Amygdala (tissue), 56 donors: ENCODE measurements around the gene SLCO3A1.
"Not testable (repeated sequence)": the region's sequence is repeated elsewhere in the genome, so short reads cannot be mapped to it uniquely, and the experiment has no call there.

ENCODE experiments used
- DNase-seq, 56 donors: peaks; one replicate each; lab custom pipeline; 2025; lab: John Stamatoyannopoulos, UW

SLCO3A1 gene

DNA sequence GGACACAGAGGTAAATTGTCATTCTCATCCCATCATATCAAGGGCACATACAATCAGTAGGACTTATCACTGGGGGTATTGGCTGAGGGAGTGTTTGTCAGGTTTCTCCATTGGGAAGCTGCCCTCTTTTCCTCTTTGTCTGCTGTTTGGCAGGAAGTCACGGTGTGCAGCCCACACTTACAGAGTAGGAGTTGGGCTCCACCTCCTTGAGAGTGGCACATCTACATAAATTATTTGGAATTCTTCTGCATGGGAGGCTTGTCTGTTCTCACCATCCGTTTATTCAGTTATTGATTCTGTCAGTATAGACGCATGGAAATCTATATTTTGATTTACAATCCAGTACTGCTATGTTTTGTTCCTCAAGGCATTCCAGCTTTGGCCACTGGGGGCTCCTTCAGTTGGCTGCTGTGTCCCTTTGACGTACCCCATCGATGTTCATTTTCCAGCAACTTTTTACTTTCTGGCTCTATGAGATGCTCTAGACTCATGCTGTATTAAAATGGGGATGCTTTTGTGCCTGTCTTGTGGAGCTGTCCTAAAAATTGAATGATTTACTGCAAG is 200.3 kb downstream of the SLCO3A1 start:
- DNase-seq, result no peak

DNA sequence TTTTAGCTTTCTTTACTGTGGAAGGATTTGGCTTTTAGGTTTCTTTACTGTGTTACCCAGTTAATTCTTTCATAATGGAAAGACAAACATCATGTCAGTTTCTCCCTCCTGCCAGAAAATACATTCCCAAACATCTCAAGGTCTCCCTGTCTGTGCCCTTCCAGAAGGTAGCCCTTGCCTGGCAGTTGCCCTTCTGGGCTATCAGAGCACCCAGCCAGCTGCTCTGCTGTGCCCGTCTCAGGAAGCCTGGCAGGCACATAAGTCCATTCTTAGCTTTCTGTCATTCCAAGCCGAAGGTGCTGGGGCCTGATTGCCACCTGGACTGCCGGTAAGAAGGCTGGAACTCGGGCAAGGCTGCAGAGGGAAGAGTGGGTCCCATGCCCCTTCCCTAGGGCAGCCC is 203.4 kb downstream of the SLCO3A1 start:
- DNase-seq, result no peak

DNA sequence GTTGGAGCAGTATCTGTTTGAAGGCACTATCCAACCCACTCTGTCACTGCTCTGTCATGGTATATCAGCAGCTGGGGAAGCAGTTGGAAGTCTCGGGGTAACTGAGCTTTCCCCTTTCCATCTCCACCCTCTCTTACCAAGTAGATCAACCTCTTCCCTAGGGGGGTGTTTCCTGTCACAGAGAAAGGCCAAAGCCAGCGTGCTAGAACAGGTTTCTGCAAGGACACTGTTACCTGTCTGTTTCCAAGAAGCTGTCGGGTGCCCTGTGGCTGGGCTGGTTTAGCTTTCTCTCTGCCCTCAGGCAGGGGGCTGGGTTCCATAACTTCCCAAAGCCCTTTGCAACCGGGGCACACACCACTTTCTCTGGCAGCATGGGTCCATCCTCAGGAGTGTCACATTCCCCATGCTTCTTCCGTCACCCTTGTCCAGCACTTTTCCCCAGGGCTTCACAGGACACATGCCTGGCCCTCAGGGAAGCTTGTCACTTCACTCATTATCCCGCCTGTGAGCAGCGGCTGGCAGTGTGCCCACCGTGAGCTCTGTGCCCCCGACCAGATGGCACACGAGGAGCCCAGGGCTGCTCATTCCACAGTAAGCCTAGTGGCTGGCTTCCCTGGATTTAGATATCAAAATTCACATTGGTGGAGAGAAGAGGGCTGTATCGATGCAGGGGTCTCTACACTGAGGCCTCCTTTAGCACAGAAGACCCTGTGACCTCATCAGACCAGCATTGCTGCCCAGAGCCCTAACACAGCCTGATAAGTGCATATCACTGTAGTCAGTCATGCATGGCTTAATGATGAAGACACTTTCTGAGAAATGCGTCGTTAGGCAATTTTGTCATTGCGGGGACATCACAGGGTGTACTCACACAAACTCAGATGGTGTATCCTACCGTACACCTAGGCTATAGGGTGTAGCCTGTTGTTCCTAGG is 205.8 kb downstream of the SLCO3A1 start:
- no peak for DNase-seq

DNA sequence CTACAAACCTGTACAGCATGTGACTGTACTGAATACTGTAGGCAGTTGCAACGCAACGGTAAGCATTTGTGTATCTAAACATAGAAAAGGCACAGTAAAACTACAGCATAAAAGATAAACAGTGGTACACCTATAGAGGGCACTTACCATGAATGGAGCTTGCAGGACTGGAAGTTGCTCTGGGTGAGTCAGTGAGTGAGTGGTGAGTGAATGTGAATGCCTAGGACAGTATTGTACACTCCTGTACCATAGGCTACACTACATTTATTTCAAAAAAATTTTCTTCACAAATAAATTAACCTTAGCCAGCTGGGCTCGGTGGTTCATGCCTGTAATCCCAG is 206.4 kb downstream of the SLCO3A1 start:
- DNase-seq, result not testable (repeated sequence)

DNA sequence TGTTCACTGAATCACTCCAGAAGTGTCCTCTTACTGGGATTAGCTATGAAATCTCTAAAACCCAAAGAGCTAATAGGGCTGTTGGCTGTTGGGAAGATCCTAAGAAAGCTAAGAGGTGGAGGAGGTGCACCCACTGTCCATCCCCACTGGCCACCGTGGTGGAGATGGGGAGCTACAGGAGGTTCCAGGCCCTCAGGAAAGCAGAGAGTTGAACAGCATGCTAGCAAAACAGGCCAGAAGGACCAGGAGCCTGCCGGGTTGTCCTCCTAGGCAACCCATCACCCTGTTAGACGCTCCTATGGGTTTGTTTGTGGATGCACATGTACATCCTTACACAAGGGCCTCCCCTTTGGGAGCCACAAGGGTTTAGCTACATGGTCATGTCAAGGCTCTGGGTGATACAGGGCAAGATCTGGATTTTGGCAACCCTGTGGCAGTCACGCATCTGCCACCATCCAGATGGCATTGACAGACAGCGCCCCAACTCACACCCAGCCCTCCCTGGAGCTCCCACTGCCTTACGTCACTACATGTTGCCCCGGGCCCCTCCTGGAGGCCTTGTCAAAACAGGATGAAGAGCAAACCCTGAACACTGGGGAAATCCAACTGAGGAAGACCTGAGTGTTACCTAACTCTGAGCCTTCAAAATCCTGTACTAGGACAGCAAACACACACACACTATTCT is 208.1 kb downstream of the SLCO3A1 start:
- DNase-seq, result no peak

DNA sequence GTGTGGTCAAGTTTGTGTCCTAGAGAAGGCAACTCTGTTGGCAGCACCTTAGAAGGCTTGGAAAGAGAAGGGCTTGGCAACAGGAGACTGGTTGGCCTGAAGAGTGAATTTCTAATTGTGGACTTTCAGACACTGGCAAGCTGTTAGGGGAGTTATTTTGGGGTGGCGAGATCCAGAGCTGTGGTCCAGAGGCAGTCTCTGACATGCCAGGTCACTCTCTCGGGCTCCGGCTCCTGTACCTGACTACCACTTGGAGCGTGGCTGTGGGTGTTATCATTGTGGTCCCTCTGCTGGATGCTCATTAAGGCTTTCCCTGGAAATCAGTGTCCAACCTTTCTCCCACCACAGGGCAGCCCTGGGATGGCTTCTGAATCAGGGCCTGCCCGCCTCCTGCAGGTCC is 209.0 kb downstream of the SLCO3A1 start:
- DNase-seq, result no peak

DNA sequence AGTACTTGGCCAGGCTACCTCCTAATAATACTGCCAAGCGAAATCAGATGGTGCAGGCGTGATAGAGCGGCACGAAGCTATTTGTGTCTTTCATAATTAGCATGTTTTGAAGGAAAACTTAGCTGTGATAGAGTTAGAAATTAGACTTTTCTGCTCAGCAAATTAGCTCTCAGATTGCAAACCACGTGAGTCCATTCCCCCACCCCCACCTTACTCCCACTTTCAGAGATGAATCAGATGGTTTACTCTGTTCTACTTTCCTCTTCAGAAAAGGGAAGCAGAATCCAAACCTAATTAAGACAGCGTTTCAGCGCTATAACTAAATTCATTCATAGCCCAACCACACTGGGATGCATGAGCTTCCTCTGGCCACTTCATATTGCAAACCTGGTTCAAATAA is 214.6 kb downstream of the SLCO3A1 start:
- peak in 11 of 56 donors; percentile 12 to 69 (median 36) for DNase-seq

DNA sequence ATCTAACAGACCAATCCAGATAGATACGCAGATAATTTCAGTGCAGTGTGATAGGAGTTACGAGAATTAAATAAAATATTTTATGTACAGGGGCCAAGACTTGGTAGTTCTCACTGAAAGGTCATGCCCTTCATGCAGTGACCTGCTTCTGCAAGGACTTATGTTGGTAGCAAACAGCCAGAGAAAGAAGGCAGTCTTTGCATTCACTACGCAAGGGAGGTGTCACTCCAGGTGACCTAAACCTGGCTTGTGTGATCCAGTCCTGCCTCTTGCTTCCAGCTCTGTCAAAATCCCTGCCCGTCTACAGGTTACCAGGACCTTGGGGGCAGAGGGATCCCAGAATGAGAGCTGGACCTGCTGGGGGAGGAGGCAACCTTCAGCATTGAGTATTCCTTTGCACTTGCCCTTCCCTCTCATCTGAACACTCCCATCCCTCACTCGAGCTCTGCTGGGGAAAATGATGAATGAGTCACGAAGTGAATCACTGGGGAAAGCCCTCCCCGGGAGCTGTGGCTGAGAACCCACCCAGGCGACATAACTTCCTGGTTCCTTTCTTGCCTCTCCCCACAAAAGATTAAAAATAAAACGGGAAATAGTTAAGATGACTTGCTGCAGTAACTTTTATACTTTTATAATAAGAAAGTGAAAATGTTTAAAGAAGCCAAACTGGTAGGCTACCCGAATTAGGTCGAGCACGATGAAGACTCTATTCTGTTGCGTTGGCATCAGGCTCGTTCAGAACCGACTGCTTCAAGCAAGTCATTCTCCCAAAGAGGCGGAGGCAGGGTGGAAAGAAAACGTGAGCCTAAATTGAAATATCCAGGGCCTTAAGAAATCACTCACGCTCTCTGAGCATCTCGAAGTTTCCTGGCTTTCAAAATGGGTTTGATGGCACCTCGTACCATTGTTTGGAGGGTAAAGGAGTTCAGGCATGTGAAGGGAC is 216.1 kb downstream of the SLCO3A1 start:
- DNase-seq, result peak in 5 of 56 donors; percentile 7 to 56 (median 22)

DNA sequence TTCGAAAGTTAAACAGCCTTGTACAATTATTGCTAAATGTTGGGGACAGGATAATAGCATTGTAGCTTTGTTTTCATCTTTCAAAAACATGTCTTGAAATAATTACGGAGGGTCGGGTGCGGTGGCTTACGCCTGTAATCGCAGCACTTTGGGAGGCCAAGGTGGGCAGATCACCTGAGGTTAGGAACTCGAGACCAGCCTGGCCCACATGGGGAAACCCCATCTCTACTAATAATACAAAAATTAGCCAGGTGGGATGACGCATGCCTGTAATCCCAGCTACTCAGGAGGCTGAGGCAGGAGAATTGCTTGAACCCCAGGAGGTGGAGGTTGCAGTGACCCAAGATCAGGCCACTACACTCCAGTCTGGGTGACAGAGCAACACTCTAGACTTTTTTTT is 216.7 kb downstream of the SLCO3A1 start:
- not testable (repeated sequence) for DNase-seq

DNA sequence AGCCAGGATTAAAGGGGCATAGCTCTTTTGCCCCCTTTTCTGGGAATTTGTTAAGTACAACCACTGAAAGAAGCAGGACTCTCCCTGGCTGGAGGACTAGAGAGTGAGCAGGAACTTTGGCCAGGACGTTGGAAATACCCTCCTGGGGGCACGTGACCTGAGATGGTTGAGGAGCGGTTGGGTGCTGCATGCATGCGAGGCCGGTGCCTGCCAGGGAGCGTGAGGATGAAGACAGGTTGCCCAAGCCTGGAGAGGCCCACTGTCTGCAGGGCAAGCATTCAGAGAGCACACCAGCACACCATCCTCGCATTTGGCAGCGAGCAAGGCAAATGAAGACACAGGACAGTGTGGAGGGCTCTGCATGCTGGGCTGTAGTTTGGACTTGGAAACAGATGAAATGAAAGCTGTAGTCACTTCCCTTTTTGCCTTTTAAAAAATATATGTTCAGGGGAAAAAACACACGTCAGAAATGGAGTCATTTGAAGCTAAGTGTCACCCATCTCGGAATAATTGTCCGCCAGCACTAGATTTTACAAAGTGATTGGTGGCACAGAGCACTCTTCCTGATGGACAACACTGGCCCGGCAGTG is 217.6 kb downstream of the SLCO3A1 start:
- DNase-seq, result no peak

DNA sequence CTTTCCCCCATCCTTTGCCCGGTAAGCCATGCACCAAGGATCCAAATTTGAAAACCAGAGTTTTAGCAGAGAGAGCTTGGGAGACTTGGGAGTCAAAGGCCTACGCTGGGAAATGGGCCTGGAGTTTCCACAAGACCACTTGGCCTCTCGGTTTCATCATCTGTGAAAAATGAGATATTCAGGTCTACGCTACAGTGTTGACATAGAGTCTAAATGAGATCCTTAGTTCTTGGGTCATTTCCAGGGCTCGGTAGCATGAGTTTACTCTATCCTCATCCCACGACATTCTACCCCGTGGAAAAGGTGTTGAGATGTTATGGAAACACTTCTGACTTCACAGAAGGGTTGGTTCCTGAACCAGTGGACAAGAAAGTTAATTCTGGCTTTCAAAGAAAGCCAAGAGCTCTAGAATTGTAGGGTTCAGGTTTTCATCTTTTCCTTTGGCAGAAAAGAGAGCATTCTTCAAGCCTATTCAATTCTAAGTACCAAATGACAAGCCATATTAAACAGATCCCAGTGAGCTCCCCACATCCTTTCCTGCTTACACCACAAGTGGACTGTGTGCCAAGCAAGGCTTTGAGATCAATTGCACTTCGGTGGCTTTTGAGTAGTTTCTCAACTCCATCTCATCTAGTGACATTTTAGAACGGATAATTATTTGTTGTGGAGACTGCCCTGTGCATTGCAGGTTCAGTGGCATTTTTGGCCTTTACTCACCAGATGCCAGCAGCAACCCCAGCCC is 219.7 kb downstream of the SLCO3A1 start:
- no peak for DNase-seq

DNA sequence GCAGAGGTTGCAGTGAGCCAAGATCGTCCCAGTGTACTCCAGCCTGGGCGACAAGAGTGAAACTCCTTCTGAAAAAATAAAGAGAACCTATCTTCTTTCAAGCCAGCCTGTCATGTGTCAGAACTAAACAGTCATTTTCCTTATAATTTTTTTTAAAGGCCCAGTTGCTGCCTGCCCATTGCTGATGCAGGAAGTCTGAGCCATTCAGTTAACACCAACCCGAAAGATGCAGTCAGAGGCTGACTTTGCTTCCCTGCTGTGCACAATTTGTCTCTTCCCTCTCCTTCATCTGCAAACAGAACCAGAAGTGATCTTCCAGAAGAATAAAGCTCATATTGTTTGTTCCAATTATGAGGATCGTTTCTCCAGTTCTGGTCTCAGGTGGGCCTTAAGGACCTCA is 220.6 kb downstream of the SLCO3A1 start:
- no peak for DNase-seq

DNA sequence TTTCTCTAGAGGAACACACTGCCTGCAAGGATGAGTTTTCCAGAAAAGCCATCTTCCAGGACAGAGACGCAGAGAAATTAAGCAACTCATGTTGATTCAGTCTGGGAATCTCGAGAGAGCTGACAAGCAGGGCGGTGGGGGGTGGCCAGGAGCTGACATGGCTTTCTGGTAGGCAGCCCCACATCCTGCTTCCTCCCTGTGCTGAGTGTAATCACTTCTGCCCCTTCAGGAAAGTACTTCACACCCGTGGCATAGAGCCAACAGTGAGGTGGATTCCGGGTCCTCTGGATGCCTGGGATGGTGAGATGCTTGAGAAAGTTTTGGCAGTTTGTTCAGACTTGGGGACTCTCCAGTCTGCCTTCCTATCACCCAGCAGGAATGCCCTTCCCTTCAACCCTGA is 221.1 kb downstream of the SLCO3A1 start:
- DNase-seq, result no peak

DNA sequence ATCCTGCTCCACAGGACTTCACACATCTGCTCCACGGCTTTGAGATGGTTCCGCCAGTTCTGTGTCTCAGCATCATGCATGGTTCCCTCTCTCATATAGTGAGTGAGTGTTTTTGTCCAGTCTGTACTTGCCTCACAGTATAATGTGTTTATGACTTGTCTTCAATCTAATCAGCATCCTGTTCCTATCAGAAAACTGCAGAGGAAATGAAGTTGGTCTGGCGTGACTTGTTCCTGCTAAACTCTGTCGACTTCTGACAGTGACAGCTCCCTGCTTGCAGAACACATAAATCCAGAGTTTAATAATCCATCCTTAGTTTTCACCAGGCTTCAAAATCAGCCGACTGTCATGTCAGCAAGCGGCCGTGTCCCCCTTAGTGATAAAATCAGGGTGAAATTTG is 222.3 kb downstream of the SLCO3A1 start:
- DNase-seq, result no peak

DNA sequence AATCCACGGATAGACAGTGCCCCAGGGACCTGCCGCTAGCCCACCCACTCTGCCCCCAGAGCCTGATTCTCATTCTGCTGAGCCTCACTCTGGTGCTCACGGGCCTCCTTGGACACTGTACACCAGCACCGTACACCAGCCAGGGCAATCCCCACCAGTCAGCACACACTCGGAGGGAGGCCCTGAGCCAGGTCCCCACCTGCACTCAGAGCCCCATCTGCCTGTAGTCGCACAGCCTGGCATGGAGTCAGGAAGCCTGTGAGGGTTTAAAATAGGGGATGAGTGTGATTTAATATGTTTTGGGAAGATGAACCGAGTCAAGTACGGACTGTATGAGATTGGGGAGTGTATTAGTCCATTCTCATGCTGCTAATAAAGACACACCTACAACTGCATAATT is 223.0 kb downstream of the SLCO3A1 start:
- DNase-seq, result no peak

DNA sequence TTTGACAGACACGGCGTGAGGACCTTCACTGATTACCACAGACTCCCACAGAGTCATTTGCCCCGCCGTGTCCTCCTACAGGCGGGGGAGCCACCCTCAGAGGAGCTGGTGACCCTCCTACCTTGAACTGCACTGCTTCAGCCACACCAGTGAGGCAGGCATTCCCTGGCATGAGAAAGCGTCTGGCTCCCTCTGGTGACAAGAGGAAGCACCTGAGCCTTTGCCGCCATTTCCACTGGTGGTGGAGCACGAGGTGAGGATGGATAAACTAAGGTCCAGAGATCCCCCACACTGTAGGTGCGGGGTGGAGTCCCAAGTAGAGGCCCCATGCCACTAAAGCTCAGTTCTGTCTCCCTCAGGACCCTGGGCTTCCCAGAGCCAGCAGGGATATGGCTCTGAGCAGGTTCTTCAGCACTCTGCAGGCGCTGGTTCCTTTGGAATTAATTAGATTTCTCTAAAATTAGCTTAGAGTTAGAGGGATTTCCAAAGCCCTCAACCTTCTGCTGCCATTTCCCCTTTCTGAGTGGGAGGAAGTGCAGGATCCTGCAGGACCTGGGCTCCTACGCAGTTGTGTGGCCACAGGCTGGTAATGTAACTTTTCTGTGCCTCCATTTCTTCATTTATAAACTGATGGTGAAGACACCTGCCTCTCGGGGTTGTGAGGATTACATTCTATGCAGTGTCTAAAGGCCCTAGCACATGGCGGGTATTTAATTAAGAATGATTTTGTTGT is 224.0 kb downstream of the SLCO3A1 start:
- DNase-seq, result peak in 42 of 56 donors; percentile 11 to 75 (median 40)

DNA sequence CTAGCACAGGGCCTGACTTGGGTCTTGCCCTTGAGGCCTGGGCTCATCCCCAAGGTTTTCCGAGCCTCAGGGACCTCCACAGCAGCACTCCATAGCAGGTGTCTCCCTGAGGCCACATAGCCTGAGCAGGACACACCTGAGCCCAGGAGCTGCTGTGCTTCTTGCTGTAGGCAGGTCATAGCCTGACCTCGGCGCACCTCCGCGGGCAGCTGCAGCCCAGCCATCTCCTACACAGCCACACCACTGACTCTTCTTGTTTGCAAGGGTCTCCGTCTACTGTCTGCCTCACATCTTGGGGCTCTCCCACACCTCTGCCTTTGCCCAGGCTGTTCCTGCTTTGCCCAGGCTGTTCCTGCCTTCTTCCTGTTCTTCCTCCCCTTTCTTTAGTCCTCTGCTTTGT is 224.8 kb downstream of the SLCO3A1 start:
- DNase-seq, result no peak

DNA sequence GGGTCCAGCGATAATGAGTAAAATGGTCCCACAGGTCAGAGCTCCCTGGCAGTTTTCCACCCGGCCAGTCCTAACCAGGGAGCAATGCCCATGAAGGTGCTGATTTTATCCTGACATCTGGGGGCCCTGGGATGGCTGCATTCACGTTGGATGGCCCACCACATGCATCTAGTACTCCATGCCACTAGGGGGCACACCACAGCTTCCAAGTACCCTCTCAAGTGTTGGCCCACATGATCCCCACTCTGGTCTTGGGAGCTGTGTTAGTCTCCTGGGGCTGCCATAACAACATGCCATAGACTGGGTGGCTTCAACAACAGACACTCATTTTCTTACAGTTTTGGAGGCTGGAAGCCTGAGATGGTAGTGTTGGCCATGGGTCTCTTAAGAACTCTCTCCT is 225.5 kb downstream of the SLCO3A1 start:
- DNase-seq, result no peak
